Ammon's horn (tissue), 1 donor: ENCODE measurements around the gene PI4KA.

ENCODE experiments used
- DNase-seq: peaks from one replicate; pipeline ENCODE4 v3.0.0-alpha.2; 2016; ENCODE audit warnings: low spot score

The PI4KA gene

DNA sequence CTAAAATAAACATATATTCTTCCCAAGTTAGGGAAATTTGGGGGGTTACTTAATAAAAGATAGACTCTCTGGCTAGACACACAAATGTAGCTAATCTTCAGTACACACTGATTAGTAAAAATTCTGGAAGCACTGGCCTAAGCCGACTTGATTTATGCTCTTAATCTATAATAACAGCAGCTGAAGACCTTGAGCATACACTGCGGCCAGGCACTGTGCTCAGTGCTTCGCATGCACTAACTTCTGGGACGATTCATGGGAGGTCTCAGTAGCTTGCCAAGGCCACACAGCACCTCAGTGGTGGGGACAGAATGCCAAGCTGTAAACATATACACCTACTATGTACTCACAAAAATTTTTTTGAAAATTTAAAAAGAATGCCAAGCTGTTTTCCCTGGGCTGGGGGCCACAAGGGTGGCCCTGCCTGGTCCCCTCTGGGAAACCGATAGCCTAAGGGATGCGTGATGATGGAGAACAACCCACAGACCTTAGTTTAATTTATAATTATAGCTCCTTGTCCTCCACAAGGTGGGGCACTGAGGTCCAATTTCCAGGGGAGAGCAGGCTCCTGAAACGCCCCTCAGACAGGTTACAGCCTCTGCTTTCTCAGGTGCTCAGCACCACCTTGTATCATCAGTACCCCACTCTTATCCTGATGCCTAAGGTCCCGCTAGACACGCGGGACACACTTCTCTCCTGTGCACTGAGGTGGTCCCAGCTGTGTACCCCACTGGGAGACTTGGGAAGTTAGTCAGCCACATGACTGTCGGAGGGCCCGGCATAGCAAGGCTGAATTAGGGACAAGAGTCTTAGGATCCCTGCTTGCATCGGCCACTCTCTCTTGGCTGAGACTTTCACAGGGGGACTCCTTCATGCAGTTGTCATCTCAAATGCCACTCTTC lies 64.6 kb downstream of the PI4KA start:
- DNase-seq: no peak

DNA sequence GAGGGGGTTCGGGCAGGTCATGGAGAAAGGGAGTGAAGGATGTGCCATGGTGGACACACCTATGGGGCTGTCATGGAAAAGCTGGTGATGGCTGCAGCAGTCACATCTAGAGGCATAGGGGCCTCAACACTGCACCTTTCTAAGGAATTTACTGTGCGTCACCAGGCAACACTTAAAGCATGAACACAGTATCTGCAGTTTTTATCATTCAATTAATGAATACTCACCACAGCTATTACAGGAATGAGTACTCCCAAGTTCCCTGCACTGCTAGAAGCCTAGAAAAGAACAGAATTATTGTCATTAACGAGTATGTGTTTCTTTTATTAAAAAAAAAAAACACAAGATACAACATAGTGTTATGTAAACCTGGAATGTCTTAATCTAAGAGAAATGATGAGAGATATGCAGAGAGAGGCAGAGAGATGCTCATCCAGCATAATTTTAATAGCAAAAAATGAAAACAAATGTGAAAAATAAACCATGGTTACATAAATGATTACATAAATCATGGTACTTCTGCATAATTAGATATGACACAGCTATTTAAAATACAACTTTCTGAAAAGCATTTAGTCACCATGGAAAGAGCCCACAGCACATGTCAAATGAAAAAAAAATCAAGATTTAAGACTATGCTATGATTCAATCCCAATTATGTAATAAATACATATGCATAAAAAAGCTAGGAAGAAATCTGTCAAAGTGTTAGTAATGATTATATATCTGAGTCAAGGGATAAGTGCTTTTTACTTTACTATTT lies 65.5 kb downstream of the PI4KA start:
- no peak for DNase-seq

- no peak for DNase-seq
Observed at GRCh38 chr22:20792221-20792965, 66.2 kb downstream of the PI4KA start.

GRCh38 chr22:20788627-20789344 lies 69.8 kb downstream of the PI4KA start:
- peak; percentile 51 for DNase-seq

DNA sequence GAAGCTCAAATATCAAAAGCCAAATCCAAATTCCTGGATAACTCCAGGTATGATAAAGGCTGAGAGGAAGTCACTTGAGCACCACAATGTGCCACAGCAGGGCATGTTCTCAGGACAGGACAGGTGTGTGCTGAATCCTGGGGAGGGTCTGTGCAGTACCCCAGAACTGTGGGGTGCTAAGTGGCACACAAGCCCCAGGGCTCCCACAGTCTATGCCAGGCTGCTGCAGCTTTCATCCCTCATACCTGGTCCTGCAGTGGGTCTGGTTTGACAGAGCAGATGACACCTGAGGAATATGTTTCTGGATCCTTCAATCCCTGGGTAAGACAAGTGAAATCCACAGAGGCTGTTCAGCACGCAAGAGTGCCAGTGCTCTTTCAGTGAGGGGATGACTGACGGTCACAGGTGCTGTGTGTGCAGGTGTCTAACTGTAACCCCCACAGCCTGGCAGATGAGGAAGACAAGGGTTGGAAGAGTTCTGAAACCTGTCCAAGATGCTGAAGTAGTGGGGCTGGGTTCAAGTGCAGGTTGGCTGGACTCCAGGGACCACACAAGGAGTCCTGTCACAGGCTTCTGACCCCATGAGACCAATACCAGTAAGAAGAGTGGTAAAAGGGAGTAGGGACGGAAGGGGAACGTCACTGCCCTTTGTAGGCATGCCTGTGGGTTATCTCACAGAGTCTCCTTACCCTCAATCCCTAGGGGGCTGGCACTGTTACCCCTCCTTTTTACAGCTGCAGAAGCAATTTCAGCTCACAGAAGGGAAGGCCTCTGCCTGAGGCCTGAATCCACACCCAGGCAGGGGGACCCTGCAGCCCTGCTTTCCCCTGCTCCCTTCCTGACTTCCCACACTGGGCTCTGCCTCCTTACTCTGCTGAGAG lies 70.6 kb downstream of the PI4KA start:
- DNase-seq: no peak

DNA sequence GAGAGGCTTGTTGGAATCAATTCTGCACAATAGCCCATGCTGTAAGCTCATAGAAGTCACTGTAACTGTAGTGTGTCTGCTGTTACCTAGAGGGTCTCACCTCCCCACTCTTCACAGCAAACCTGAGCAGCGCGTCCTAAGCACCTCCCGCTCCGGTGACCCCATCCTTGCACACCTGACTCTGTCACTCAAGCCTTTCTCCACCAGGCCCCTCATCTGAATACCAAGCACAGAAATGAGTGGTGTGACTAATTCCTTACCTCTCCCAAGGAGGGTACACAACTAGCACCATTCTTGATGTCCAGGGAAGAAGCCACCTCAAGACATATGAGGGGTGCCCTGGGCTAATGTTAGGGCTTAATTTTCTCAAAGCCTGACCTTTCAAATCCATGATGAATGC lies 71.4 kb downstream of the PI4KA start:
- DNase-seq: no peak

- DNase-seq: no peak
Observed at GRCh38 chr22:20786536-20786979, 72.1 kb downstream of the PI4KA start.

- no peak for DNase-seq
Observed at GRCh38 chr22:20786048-20786447, 72.6 kb downstream of the PI4KA start.

GRCh38 chr22:20785415-20785814 lies 73.2 kb downstream of the PI4KA start:
- DNase-seq: no peak

DNA sequence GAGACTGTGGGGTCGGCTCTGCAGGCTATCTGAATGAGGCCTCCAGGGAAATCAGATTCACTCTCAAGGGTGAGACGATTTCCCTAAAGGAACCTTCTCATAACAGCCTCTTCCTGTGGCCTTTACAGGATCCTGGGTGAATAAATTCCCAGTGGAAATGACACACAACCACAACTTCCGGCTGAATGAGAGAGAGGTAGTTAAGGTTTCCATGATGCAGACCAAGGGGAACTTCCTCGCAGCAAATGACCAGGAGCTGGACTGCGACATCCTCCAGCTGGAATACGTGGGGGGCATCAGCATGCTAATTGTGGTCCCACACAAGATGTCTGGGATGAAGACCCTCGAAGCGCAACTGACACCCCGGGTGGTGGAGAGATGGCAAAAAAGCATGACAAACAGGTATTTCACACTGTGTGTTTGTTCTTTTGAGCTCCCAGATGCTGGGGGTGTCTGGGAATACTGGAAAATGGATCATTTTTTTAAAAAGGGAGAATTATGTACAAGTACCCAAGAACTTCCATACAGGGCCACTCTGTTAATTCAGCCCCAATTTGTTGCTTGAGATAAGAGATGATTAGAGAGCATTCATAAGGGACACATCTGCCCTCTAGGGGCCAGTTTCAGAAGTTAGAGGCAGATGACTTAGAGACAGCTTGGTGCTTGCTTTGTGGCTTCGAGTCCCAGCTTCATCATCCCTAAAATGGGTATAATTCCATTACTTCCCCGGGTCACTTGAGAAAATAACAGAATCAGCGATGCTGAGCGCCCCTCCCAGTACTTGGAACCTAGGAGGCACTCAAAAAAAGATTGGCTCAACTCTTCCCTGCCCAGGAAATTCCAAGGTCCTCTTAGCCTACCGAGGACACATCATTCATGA lies 74.5 kb downstream of the PI4KA start:
- DNase-seq: peak; percentile 77

- DNase-seq: no peak
Observed at GRCh38 chr22:20783300-20783673, 75.3 kb downstream of the PI4KA start.

DNA sequence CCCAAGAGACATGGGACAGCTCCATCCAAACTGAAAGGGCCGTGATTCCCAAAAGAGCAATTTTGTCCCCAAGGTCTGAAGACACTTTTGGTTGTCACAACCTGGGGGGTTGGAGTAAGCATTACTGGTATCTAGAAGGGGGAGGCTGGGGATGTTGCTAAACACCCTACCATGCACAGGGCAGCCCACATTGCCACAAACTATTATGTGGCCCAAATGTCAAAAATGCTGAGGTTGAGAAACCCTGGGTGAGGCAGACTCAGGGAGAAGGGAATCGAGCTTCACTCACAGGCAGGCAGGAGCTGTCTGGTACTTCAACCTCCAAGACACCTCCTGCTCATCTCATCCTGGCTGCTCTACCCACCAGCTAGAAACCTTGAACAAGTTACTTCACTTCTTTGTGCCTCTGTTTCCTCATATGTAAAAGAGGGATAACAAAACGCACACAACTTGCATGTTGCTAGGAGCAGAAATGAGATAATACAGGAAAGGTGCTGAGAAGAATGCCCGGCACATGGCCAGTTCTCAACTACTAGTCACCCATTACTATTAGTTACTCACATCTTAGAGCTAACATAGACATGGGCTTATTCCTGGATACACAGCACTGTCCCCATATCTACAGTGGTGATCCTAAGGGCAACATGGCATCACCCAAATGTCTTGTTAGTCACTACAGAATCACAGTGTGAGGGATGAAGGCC lies 75.9 kb downstream of the PI4KA start:
- DNase-seq: no peak

DNA sequence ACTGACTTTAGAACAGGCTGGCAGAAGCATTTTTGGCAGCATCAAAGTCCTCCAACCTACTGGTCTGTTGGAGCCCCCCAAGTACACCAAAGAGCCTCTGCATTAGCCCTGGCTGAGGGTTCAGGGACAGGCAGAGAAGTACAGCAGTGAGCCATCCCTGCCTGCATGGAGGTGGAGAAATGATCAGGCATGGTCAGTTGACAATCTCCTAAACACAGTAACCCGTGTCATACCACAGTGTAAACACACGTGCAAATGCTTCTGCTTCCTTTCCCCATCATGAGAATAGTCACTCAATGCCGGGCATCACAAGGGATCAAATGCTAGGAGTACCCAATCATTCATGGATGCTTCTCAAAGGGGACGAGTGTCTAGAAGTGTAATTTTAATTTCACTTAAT lies 76.5 kb downstream of the PI4KA start:
- DNase-seq: no peak

DNA sequence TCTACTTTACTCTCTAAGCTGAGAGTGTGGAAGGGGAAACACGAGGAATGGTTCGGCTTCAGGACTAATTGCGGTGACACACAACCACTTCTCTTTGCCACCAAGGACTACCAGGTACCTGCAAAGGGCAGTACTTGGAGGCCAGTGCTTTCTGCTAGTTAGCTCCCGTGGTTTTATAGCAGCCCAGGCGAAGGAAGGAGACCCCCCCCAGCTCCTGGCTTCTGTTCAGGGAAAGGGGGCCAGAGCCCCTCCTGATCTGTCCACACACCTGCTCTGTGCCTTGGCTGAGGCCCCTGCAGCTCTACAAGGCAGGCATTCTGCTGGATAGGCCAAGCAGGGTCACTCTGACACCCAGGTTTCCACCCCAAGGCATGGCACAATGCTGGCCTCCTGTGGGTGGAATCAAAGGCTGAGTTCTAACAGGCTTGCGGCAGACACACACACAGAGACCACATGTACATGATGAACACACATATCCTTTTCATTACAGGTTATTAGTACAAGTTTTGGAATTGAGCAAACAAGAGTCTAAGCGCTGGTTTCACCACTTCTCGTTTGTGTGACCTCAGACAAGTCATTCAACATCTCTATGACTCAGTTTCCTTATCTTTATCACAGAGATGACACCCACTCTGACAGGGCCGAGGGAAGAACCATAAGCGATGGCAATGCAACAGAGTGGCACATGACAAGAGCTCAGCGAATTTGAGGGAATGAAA lies 77.2 kb downstream of the PI4KA start:
- no peak for DNase-seq

GRCh38 chr22:20779818-20780158 lies 78.8 kb downstream of the PI4KA start:
- DNase-seq: no peak

- no peak for DNase-seq
Observed at GRCh38 chr22:20779014-20779817, 79.4 kb downstream of the PI4KA start.

- no peak for DNase-seq
Observed at GRCh38 chr22:20777420-20778177, 81.0 kb downstream of the PI4KA start.
